GM19438 (cell line): ENCODE results near the gene SQSTM1.
"Not testable (repeated sequence)": the region's sequence is repeated elsewhere in the genome, so short reads cannot be mapped to it uniquely, and the experiment has no call there.

Source experiments
- ATAC-seq: cut with Tn5 transposase; IDR thresholded peaks from one replicate; pipeline ENCODE4 v1.9.1; 2021; ENCODE audit warnings: low read depth; ENCODE audit not compliant: unreplicated experiment

SQSTM1 gene

DNA sequence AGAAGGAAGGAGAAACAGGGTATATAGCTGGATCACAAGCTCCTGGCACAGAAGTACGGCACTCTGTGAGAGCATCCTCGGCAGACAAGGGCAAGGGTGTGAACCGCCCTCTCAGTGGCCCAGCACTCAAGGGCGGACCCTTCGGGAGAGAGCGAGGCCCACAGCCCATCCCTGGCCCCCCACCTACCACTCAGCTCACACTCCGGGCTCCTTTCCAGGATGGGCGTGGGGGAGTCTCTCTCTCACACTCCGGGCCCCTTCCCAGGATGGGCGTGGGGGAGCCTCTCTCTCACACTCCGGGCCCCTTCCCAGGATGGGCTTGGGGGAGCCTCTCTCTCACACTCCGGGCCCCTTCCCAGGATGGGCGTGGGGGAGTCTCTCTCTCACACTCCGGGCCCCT, 50.8 kb downstream of the SQSTM1 start:
- ATAC-seq: not testable (repeated sequence)

DNA sequence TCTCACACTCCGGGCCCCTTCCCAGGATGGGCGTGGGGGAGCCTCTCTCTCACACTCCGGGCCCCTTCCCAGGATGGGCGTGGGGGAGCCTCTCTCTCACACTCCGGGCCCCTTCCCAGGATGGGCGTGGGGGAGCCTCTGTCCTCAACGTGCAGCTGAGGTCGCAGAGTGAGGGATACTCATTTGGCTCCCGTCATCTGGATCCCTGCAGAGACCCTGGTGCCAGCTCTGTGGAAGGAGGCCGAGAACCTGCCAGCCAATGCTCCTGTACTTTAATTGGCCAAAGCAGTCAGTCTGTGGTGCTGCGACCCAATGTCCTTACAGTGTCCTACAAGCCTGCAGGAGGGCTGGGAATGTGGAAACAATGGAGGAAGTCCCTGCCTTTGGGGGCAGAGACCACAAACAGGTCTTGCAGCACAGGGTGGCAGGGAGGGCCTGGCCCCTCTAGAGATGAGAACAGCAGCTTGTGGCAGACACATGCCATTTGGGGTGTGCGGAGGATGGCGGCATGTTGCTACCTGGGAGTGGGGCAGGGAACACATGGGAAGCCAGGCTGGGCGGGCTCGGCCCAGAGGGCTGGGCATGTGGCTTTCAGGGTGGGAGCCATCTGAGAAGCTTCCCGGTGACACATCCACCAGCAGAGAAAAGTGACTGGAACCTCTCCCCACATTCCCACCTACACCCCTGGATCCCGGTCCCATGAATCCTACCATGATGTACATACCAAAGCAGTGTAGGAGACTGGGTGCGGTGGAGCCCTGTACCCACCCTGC, 51.5 kb downstream of the SQSTM1 start:
- no peak for ATAC-seq

DNA sequence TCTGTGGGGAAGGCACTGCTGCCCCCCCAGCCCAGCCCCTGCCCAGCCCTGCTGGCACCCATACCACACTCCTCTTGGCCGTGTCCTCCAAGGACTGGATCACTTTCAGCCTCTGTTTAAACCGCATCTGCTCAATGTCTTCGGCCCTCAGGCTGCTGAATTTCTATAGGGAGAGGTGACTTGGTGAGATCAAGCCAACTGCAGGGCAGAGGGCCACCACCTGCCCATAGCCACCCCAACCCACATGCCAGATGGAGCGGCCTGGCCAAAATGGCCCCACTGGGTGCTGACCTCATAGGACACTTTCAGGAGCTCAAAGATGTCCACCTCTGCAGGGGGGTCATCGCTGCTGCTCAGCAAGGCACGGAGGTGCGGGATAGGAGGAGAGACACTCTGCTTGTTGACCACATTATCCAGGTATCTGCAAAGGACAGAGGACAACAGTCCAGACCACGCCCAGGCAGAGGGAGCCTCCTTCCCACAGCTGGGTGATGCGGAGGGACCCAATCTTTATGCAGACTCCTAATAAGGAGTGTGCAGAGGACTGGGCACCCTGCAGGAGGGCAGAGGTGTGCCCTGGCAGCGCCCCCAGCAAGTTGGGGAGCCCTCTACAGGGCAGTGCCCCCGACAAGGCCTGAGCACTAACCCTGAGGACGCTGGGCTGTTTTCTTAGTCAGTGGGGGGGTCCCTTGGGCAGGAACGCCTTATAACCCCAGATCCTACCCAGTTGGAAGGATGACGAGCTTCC, 52.3 kb downstream of the SQSTM1 start:
- ATAC-seq: no peak

DNA sequence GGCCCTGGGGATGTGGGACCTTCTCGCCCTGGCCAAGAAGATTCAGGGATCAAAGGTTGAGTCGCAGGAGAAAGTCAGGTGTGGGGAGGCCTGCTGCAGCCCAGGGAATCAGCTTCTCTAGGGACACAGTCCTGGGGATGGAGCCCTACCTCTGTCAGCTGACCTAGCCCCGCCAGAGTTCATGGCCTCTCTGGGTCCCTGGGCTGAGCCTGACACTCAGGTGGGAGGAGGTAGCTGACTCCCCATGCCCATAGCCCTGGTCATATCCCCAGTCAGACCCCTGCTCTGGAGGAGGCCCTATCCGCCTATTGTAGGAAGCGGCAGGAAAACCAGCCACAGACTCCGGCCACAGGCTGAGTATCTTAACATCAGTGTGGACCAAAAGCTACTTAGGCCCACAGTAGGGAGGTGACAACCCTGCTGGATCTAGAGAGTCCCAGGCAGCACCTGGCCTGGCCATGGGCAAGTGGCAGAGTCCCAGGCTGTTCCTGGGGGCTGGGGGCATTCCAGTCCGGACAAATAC, 52.9 kb downstream of the SQSTM1 start:
- no peak for ATAC-seq

DNA sequence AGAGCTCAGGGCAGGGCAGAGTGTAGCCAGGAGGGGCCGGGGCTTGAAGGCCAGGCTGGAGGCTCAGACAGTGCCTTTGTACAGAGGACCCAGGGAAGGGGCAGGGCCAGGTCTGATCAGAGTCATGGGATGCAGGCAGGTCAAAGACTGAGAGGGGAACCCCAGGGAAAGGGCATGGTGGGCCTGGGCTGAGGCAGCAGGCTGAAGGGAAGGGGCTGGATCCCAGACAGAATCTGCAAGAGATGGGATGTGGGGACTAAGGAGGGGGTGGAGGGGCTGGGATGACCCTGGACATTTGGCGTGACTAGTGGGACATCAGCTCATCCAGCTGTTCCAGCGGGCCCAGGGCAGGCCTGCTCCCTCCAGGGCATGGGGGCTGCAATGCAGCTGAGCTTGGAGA, 53.4 kb downstream of the SQSTM1 start:
- no peak for ATAC-seq

DNA sequence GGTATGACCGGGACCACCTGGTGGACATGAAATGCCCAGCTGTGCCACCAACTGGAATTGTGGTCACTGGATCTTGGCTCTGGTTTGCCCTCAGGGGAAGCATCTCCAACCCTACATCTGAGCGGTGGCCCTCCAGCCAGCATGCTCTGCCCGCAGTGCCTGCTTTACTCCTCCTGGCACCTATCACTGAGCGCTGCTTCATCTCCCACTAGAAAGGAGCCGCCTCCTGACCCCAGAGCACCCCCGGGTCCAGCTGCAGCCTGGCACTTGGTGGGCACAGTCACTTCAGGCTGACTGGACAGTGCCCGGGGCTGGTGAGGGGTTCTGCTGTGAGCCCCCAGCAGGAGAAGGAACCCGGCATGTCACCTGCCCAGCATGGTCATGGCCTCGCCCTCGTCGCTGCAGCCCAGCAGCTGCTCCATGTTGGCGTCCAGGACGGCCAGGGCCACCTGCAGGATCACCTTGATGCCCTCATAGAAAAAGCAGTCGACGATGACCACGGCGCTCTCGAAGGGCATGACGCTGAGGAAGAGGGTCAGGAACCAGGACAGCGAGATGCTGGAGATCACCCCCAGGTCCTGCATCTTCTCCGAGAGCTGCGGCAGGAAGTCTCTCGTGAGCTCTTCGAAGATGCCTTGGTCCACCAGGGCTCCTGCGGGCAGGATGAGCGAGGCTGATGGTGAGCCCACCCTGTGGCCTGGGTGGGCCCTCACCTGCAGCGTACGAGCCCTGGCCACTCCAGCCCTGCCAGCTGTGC, 54.0 kb downstream of the SQSTM1 start:
- ATAC-seq: no peak

DNA sequence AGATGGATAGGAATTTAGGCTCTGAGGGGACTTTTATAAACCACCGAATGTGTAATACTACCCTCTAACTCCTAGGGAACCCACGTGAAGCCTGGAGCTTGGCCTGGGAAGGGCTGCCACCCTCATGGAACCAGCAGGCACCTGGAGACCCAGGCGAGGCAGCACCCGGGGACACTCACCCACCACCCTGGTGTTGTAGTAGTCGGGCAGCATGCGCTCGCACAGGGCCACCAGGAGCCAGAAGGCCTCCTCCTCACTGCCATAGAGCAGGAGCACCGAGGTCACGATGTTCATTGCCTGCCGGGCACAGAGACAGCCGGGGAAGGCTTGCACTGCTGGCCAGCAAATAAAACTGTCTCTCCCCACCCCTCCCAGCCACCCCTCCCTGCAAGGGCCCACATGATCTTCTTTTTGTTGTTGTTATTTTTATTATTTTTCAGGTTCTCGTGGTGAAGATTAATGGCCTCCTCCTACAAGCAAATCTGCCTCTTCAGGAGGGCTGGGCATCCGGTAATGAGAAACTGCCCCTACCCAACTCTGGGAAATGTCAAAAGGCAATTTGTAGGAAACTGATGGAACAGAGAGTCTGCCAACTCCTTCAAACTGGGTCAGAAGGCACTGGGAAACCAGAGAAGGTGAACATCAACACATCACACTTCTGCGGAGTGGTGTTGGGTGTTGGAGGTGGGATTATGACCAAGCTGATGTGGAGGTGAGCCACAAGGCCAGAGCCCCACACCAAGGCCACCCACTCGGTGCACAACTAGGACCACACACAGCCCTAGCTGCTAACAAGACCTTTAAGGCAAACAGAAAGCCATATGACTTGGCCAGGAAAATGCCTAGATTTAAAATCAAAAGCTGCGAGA, 55.3 kb downstream of the SQSTM1 start:
- ATAC-seq: no peak

DNA sequence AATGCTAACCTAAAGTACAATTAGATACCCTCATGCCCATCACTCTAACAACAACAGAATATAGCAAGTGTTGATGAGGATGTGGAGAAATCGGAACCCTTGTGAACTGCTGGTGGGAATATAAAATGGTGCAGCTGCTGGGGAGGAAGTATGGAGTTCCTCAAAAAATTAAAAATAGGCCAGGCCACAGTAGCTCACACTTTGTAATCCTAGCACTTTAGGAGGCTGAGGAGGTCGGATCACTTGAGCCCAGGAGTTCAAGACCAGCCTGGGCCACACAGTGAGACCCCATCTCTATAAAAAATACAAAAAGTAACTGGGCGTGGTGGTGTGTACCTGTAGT, 55.9 kb downstream of the SQSTM1 start:
- ATAC-seq: no peak

DNA sequence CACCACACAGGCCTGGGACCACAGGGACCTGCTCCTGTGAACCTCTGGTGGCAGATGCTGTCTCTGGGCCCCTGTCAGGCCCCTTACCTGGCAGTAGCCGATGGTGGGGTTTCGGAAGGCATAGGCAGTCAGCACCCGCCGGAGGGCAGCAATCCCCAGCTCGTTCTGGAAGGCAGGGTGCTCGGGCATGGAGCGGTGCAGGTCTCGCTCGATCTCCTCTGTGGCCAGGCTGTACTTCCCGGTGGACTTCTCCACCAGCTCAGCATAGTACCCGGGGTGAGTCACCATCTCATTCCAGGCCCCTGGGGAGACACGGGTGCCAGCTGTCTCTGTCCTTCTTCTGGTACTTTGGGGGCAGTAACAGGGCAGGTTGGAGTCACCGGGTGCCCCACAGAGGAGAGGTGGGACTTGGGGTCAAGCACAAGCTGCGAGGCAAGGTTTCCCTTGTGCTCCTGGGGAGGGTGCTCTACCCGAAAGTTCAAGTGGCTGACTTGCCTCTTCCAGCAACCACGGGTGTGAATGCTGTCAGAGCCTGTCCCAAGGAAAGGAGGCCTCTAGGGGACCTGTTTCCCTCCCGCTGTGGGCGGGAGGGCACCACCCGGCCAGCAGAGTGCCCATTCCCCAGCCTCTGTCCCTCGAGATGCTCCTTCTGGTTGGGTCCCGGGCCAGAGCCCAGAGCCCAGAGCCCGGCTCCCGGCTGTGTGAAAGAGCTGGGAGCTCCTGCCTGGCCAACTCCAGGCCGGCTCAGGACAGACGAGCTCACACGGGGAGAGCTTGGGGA, 57.7 kb downstream of the SQSTM1 start:
- ATAC-seq: no peak

DNA sequence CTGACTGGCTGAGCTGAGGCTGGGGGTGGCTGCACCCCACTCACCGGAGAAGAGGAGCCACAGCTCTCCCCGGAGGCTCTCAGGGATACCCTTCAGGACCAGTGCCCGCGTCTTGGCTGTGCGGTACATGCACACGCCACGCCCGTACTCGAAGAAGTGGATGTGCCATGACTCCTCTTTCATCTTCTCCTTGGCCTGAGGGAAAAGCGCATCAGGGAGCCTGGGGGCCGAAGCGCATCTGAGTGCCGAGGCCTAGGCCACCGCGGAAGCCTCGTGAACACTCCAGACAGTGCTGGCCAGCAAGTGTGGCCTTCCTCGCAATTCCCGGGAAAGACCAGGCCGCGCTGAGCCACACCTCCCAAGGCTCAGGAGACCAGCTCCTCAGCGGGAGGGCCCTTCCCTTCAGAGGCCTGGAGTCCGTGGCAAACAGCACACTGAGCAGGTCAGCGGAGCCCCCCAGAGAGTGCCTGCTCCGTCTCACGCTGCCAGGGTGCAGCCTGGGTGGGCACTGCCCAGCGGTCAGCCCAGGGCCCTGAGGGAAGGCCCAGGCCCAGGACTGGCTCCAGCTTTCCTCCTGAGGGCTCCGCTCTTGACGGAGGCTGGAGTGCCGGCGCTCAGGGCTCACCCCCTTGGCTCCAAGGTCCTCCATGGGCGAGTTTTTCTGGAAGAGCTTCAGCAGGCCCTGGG, 58.4 kb downstream of the SQSTM1 start:
- no peak for ATAC-seq

DNA sequence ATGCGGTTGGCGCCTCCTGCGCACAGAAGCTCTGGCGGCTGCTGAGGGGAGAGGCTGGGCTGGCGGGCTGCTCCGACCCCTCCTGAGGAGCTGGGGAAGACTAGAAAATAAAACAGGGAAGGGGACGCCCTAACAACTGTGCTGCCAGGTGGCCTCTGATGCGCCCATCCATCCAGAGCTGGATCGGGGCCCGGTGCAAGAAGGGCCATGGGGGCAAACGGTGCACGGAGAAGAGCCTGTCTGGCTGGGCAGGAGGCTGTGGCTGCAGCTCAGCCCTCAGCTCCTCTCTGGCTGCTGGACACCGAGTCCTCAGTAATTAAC, 58.9 kb downstream of the SQSTM1 start:
- ATAC-seq: no peak

DNA sequence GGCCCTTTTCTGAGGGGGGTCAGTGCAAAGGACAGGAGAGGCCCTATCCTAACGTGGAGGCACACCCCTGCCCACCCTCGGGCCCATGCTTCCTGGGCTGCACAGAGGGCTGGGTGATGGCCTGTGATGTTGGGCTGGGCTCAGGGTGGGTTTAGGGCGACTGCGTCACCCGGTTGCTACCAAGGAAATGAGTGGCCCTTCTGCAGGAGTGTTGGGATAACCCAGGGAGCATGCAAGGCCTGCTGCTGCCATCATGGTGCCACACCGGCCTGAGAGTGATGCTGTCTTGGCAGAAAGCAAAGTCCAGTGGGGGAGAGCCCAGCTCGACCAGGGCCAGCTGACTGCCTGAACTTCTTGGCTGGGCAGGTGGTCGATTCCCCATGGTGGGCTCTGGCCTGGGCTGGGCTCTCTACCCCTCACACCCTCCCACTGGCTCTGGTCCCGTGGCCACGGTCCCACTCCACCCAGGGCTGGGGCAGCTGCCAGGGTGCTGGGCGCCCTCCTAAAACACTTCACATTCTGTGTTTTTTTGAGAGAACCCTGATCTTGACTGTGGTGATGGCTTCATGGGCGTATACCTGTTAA, 59.5 kb downstream of the SQSTM1 start:
- ATAC-seq: no peak

DNA sequence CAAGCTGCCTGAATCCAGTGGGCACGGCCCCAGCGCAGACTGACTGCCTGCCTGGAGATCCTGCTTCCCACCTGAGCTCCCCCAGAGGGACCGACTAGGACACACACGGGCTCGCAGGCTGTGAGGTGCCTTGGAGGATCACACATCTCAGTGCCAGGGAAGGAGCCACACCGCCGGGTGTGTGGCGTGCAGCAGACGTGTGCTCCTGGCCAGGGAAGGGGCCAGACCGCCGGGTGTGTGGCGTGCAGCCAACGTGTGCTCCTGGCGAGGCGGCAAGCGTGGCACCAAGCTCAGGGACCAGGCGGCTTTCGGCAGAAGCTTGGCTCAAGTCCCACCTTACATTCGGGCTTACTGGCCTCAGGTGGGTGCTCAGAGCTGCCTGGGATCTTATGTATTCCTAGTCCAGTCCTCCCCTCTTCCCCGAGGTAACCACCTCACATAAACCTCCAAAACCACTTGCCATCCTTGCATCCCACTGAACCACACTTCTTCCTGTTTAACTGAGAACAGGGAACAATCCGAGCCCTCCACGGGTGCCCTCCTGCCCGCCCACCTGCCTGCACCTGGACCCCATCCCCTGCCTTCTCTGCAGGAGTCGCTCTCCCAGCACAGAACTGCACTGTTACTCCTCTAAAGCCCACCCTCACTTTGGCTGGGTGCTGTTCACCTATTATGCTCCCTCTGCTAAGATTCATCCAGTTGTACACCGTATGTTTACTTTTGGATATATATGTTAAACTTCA, 60.3 kb downstream of the SQSTM1 start:
- no peak for ATAC-seq

DNA sequence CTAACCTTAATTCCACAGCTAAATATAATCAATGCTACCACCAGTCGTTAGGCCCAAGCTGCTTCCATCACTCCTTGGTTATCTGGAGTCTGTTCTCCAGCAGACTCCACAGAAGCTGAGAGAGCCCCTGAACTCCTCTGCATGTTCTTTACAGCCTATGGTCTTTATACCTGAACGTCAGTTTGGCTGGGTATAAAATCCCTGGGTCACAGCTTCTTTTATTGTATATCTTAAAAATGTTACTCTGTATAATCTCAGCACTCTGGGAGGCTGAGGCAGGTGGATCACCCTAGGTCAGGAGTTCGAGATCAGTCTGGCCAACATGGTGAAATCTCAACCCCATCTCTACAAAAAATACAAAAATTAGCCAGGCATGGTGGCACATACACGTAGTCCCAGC, 61.6 kb downstream of the SQSTM1 start:
- ATAC-seq: no peak

DNA sequence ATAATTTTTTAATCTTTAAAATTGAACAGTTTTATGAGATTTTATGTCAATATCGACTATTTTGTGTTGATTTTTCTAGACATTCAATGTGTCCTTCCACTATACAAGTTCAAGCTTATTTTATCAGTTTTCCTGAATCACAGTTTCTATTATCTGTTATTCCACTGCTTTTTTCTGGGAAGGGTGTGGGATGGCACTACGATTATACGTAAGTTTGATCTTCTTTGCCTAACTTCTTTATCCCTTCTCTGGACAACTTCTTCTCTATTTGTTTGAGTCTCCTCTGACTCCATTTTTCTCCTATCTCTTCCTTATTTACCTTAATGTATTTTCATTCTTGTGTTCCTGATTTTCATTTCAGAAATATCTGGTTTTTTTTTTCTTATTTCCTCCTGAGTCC, 62.5 kb downstream of the SQSTM1 start:
- ATAC-seq: no peak

DNA sequence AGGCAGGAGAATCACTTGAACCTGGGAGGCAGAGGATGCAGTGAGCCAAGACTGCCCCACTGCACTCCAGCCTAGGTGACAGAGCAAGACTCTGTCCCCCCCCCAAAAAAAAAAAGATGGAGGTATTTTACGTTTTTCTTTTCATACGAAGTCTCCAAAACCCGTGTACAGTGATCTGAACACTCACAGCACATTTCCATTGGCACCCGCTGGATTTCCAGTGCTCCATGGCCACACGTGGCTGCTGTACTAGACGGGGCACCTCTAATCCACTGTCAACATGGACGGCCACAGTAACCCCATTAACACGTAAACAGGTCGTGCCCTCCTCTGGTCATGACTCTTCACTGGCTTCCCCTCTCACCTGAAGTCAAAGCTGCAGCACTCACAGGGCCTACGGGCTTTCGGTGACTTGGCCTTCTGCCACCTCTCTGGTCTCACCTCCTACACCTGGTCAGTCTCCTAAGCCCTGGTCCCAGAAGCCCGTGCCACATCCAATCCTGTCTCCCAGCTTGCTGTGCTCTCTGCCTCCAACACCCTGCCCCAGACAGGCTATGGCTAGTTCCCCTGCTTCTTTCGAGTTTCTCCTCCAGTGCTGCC, 64.9 kb downstream of the SQSTM1 start:
- no peak for ATAC-seq

DNA sequence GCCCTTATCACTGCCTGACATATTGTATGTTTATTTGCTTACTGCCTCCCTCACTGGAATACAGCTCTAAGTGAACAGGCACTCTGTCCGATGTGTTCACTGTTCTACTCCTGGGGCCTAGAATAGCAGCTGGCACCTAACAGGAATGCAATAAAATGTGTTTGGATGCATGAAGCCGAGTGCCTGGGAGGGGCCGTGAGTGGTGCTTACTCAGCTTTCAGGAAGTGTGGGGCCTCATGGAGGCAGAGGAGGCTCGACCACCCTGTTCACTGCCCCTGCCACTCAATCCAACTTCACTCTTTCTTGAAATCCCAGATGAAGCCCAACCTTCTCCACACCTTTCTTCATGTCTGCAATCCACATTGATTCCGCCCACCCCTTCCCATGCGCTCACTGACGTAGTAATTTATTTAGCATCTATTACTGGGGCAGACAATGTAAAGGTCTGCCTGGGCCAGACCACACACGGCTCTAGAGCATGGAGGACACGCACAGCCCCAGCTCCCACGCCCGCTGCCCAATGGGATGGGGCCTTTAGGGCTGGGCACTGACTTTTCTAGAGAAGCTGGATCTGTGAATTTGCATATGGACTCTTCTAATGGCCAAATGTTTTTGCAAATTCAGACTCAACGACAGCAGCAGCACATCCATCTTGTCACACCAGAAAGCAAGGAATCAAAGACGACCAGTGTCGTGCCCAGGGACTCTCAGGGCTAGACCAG, 65.6 kb downstream of the SQSTM1 start:
- no peak for ATAC-seq
